Gastrocnemius medialis (tissue), 4 donors: ENCODE data around the gene ASRGL1. TPM values are rescaled to one million over a fixed set of nuclear protein-coding genes. Genes with fewer than 3 reads are reported as not detected.
A peak's percentile ranks its signal among the peaks of the same experiment; 100 is the strongest.
"Not testable (repeated sequence)": the region's sequence is repeated elsewhere in the genome, so short reads cannot be mapped to it uniquely, and the experiment has no call there.

Experiments
- ATAC-seq, 2 donors: fragments of 150-250 bp; one replicate each; pipeline ENCODE4 v1.9.1; 2016
- DNase-seq, 2 donors: peaks; one replicate each; pipeline ENCODE4 v3.0.0-alpha.2; 2019
- H3K27ac ChIP-seq, 4 donors: fragments of 200-600 bp; sonication (generic); 1 replicate in 1 of 4; 2 replicates in 3 of 4; pipeline ENCODE4 v1.5.1; 2016 to 2018; ENCODE audit warnings: mild to moderate bottlenecking in 2 of 4, moderate library complexity in 1 of 4
- H3K27me3 ChIP-seq, 3 donors: fragments of 200-600 bp; sonication (generic) in 2 of 3; 1 replicate in 1 of 3; 2 replicates in 2 of 3; pipeline versions ENCODE4 v1.5.1 to v1.6.0; 2016 to 2019; ENCODE audit warnings: mild to moderate bottlenecking in 1 of 3, moderate library complexity in 1 of 3
- H3K36me3 ChIP-seq, 2 donors: fragments of 200-600 bp; sonication (generic) in 1 of 2; one replicate each; pipeline ENCODE4 v1.5.1; 2017 to 2018
- H3K4me1 ChIP-seq, 2 donors: fragments of 200-600 bp; sonication (generic) in 1 of 2; one replicate each; pipeline ENCODE4 v1.5.1; 2016 to 2017; ENCODE audit warnings: mild to moderate bottlenecking in 2 of 2
- H3K4me3 ChIP-seq, 4 donors: fragments of 200-600 bp; sonication (generic) in 3 of 4; 1 replicate in 1 of 4; 2 replicates in 3 of 4; pipeline ENCODE4 v1.5.1; 2016 to 2019; ENCODE audit warnings: mild to moderate bottlenecking in 2 of 4
- H3K9me3 ChIP-seq, 3 donors: fragments of 200-600 bp; sonication (generic) in 2 of 3; 1 replicate in 1 of 3; 2 replicates in 2 of 3; pipeline ENCODE4 v1.5.1; 2016 to 2019
- CTCF ChIP-seq, 5 experiments: fragments of 450-650 bp in 3 of 5; fragments of 200-600 bp in 2 of 5; sonication (generic) in 2 of 5; IDR thresholded peaks in 4 of 5; conservative IDR thresholded peaks in 1 of 5; 1 replicate in 4 of 5; 2 replicates in 1 of 5; pipeline ENCODE4 v1.5.1; 2016 to 2019; ENCODE audit warnings: antibody characterized with exemption in 5 of 5, mild to moderate bottlenecking in 3 of 5, moderate library complexity in 3 of 5
- POLR2A ChIP-seq, 2 donors: fragments of 450-650 bp; IDR thresholded peaks; one replicate each; pipeline ENCODE4 v1.6.1; 2017; ENCODE audit warnings: antibody characterized with exemption in 2 of 2, mild to moderate bottlenecking in 2 of 2, moderate library complexity in 2 of 2
- in situ Hi-C, 4 donors: fragments of 200-750 bp; cut with MboI; loops; one replicate each; pipeline versions ENCODE4 v1.15.0 to v1.8.0; 2017; ENCODE audit warnings: low sequenced_read_pairs in 4 of 4
- intact Hi-C: fragments of 100-400 bp; cut with DNase I; formaldehyde crosslinking; loops from one replicate; pipeline ENCODE4 v1.15.1; 2023; ENCODE audit warnings: low total_unique reads
- total RNA-seq, 4 donors: library from RNA; depleted of rRNA; stranded (reverse); fragments of >200 nt; gene quantifications; one replicate each; pipeline versions ENCODE4 v1.1.0 to v1.2.3, GENCODE V29; 2016

ASRGL1 gene
- total RNA-seq, 4 donors from 2014 or later, result 6.4 to 24.6 (median 8.7) TPM

DNA sequence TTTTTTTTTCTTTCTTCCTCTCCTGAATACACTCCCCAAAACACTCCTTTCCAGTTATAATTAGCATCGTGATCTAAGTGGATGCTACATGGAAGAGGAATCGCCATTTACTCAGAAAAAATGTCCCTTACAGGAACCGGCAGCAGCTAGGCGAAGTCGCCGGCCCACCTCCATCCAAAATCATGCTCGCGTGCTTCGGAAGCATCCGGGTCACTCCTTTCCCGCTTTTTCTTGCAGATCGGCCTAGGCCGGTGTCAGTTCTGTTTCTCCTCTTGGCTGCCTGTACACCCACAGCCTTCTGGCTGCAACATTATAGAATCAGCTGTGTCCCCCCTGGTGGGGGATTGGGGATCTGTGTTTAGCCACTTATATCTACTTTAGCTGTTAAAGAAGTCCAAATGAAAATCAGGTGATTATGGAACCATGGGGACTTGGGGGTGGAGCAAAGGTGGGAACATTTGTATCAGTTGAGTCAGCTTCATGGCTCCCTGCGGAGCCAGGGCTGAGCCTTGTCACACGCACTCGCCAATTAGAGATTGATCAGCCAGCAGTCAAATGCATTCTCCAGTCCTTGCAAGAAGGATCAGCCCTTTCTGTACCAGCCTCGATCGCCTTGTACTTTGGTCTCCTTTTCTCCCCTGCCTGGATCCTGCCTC is 36.3 kb downstream of the ASRGL1 start:
- H3K36me3 ChIP-seq, result no peaks in the 10 kb centered on the region
- H3K4me1 ChIP-seq, result peaks cover 0 to 3% of the 10 kb centered on the region in 2 donors
- H3K27me3 ChIP-seq, result no peaks in the 10 kb centered on the region
- in situ Hi-C loops (no loop called here), intact Hi-C loops (no loop called here)
- no peaks in the 10 kb centered on the region for H3K9me3 ChIP-seq
- H3K4me3 ChIP-seq, result no peak overlapping the region
- ATAC-seq, result no peak
- DNase-seq, result no peak
- H3K27ac ChIP-seq, result no peak overlapping the region
- no peak for TF ChIP-seq CTCF (IDR thresholded peaks at IDR 0.05 in 4 of 5, conservative IDR thresholded peaks at IDR 0.05 in 1 of 5)
- no peak for TF ChIP-seq POLR2A (IDR thresholded peaks at IDR 0.05)

DNA sequence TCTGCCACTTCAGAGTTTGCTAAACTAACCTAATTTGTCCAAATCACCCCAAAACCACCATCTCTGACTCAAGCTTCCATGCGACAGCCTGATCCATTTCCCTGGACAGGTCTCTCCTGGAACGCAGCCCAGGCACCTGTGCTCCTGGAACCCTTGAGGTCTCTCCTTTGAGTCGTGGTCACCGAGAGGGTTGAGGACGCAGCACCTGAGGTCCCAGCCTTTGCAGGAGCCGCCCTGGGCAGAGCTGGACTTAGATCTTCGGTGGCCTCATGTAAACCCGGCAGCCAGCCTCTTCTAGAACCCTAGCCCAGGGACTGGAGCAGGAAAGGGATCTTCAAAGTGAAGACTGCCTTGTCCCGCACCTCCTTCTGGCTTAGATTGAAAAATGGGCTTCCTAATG is 37.6 kb downstream of the ASRGL1 start:
- H3K27me3 ChIP-seq, result no peaks in the 10 kb centered on the region
- H3K4me3 ChIP-seq, result no peak overlapping the region
- ATAC-seq, result no peak
- no peaks in the 10 kb centered on the region for H3K9me3 ChIP-seq
- DNase-seq, result no peak
- in situ Hi-C loops (loop anchor here (25.0 kb wide), 2 partner anchors 312 to 488 kb away; partner anchors contain the start of genes LRRN4CL (in 2 of the 4) and UBXN1 (in 2 of the 4)), intact Hi-C loops (loop anchor here (5.0 kb wide), 1 partner anchor 202 kb away; no protein-coding TSS in a partner anchor)
- H3K27ac ChIP-seq, result no peak overlapping the region
- no peaks in the 10 kb centered on the region for H3K36me3 ChIP-seq
- peaks cover 0 to 3% of the 10 kb centered on the region in 2 donors for H3K4me1 ChIP-seq
- TF ChIP-seq POLR2A (IDR thresholded peaks at IDR 0.05) (no peak), CTCF (IDR thresholded peaks at IDR 0.05 in 4 of 5, conservative IDR thresholded peaks at IDR 0.05 in 1 of 5) (no peak)

DNA sequence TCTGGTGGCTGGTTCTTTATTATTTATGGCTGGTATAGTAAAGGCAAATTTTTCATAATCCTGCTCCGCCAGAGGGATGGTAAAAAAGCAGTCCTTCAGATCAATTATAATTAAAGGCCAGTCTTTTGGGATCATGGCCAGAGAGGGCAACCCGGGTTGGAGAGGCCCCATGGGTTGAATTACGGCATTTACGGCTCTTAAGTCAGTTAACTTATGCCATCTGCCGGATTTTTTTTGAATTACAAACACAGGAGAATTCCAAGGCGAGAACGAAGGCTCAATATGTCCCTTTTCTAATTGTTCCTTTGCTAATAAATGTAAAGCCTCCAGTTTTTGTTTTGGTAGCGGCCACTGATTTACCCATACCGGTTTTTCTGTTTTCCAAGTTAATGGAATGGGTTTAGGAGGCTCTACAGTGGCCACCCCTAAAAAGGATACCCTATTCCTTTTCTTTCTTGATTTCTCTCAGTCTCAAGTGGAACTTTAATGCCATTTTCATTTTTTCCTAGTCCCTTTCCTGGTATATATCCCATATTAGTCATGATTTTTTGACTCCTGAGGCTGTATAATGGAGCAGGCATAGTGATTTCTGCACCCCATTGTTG is 41.3 kb downstream of the ASRGL1 start:
- H3K27ac ChIP-seq, result not testable (repeated sequence)
- intact Hi-C loops, result loop anchor here (2.0 to 5.0 kb wide), 2 partner anchors 38 to 206 kb away; no protein-coding TSS in a partner anchor
- TF ChIP-seq CTCF (IDR thresholded peaks at IDR 0.05 in 4 of 5, conservative IDR thresholded peaks at IDR 0.05 in 1 of 5), result peak in 3 of 5 experiments; percentile 38 to 58 (median 45)

DNA sequence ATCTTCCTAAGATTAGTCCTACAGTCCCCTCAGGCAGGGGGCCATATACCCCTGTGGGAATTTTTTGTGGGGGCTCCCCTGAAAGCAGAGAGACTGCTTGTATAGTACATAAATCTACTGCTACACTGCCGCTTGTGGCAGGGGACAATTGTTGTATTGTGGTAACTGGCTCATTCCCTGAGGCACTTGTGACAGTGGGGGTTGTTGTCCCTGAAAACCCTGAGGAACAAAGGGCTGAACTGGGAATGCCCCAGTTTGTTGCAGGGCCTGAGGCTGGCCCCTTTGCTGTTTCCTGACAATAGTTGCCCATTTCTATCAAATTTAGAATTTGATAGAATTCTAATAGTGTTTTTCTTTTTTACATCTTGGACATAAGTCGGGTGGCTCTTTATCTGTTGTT is 42.3 kb downstream of the ASRGL1 start:
- H3K4me3 ChIP-seq, H3K27ac ChIP-seq, DNase-seq, ATAC-seq, H3K4me1 ChIP-seq, H3K36me3 ChIP-seq, H3K27me3 ChIP-seq, H3K9me3 ChIP-seq: not testable (repeated sequence)
- in situ Hi-C loops, result loop anchor here (25.0 kb wide), 2 partner anchors 308 to 483 kb away; partner anchors contain the start of genes LRRN4CL (in 2 of the 4) and UBXN1 (in 2 of the 4)
- intact Hi-C loops, result loop anchor here (2.0 to 5.0 kb wide), 2 partner anchors 39 to 207 kb away; no protein-coding TSS in a partner anchor

More for the DNA sequence above, 41.3 kb downstream of the ASRGL1 start:
- not testable (repeated sequence) for H3K4me3 ChIP-seq, DNase-seq, H3K4me1 ChIP-seq, H3K36me3 ChIP-seq, H3K9me3 ChIP-seq, ATAC-seq, H3K27me3 ChIP-seq
- in situ Hi-C loops, result loop anchor here (25.0 kb wide), 2 partner anchors 309 to 484 kb away; partner anchors contain the start of genes LRRN4CL (in 2 of the 4) and UBXN1 (in 2 of the 4)

DNA sequence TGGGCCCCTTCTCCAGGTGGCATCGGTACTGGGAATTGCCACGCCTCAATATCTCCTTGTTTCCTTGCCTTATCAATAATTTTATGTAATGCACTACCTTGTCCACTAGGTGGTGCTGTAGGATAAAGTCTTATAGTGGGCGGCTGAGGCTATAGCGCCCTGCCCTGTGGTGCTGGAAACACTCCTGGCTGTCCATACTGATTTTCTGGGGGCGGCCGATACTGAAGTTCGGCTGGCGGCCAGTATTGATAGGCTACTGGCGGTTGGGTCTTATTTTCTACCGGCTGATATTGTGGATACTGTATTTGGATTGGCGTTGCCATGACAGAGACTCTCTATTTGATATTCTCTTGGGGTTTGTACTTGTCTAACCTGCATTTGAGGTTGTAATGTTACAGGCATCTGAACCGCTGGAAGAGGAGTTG is 43.6 kb downstream of the ASRGL1 start:
- in situ Hi-C loops, result loop anchor here (10.0 to 25.0 kb wide), 3 partner anchors 306 to 481 kb away; partner anchors contain the start of genes LRRN4CL (in 2 of the 4) and UBXN1 (in 2 of the 4)
- H3K27me3 ChIP-seq, H3K36me3 ChIP-seq, DNase-seq, intact Hi-C loops, H3K27ac ChIP-seq, H3K4me1 ChIP-seq, H3K9me3 ChIP-seq: not testable (repeated sequence)
- H3K4me3 ChIP-seq, result peak overlapping the region in 1 of 4 donors; percentile 21
- peak; percentile 45 to 90 (median 82) for TF ChIP-seq CTCF (IDR thresholded peaks at IDR 0.05 in 4 of 5, conservative IDR thresholded peaks at IDR 0.05 in 1 of 5)
- peak; percentile 83 to 85 for ATAC-seq
